BE2C (cell line): ENCODE data around the gene PDK1.
"Not testable (repeated sequence)": the region's sequence is repeated elsewhere in the genome, so short reads cannot be mapped to it uniquely, and the experiment has no call there.

Experiments used
- DNase-seq: peaks from one replicate; pipeline ENCODE4 v3.0.0-alpha.2; 2020
- H3K27me3 ChIP-seq: fragments of 250-450 bp; sonication (Bioruptor Pico); 2 replicates; pipeline ENCODE4 v1.5.1; 2020; ENCODE audit warnings: mild to moderate bottlenecking
- H3K36me3 ChIP-seq: fragments of 250-450 bp; sonication (Bioruptor Pico); 2 replicates; pipeline ENCODE4 v1.5.1; 2020; ENCODE audit warnings: mild to moderate bottlenecking
- H3K4me1 ChIP-seq: fragments of 250-450 bp; sonication (Bioruptor Pico); 2 replicates; pipeline ENCODE4 v1.5.1; 2020
- H3K4me3 ChIP-seq: 2 replicates; pipeline ENCODE4 v1.5.1; 2011; ENCODE audit warnings: low read depth, low read length
- H3K9me3 ChIP-seq: fragments of 250-450 bp; sonication (Bioruptor Pico); 2 replicates; pipeline ENCODE4 v1.5.1; 2020
- TF ChIP-seq, protein P1 (sequence below): IDR thresholded peaks from 2 replicates; pipeline ENCODE4 v1.5.1; 2012; ENCODE audit warnings: mild to moderate bottlenecking, low read depth, low read length

Gene PDK1

DNA sequence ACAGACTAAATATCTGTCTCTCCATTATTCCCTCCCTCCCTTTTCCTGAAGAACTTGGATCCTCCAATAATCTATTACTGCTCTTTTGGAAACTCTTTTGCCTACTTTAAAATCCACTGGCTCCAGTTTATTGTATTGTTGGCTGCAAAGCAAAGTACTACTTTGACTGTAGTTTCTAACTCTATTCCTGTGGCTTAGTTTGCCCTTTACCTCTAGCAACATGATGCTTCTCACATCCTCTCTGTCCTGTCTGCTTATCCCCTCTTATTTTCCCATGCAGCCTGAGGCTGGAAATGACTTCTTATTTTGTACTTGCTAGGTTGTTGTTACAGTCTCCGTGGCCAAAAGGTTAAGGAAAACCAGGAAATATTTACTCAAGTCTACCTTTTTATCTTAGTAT lies 26.8 kb downstream of the PDK1 start:
- Histone ChIP-seq H3K27me3 (no peaks in the 10 kb centered on the region), H3K36me3 (no peaks in the 10 kb centered on the region; the same call in 1 of the 2 replicates), H3K9me3 (no peaks in the 10 kb centered on the region), H3K4me3 (no peak overlapping the region), H3K4me1 (no peaks in the 10 kb centered on the region)
- DNase-seq = no peak
- TF ChIP-seq, protein P1, sequence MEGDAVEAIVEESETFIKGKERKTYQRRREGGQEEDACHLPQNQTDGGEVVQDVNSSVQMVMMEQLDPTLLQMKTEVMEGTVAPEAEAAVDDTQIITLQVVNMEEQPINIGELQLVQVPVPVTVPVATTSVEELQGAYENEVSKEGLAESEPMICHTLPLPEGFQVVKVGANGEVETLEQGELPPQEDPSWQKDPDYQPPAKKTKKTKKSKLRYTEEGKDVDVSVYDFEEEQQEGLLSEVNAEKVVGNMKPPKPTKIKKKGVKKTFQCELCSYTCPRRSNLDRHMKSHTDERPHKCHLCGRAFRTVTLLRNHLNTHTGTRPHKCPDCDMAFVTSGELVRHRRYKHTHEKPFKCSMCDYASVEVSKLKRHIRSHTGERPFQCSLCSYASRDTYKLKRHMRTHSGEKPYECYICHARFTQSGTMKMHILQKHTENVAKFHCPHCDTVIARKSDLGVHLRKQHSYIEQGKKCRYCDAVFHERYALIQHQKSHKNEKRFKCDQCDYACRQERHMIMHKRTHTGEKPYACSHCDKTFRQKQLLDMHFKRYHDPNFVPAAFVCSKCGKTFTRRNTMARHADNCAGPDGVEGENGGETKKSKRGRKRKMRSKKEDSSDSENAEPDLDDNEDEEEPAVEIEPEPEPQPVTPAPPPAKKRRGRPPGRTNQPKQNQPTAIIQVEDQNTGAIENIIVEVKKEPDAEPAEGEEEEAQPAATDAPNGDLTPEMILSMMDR = no peak

DNA sequence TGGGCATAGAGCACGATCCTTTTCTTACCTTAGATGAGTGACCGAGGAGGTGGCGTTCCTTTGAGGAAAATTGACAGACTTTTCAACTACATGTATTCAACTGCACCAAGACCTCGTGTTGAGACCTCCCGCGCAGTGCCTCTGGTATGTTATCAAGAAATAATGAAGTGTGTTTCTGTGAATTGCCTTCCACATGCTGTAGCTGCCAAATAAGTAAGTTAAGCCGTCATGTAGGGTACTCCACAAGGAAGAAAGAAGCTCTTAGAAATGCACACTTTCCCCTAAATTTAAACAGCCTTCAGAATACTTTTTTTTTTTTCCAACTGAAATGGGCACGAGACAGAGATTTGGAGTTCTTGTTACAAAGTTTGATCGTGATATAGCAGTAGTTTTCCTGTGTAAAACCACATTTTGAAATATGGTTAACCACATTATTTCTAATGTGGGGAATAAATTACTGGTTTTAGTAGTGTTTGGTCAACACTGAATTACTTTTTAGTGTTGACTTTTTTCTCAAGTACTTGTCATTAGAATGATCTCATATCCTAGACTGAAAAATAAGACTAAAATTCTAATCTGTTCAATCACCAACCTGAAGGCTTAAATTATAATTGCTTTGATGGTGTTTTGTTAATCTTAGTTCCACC lies 30.5 kb downstream of the PDK1 start:
- no peaks in the 10 kb centered on the region for H3K27me3 ChIP-seq
- TF ChIP-seq, protein P1 = no peak
- no peaks in the 10 kb centered on the region for H3K4me1 ChIP-seq
- H3K36me3 ChIP-seq = no peaks in the 10 kb centered on the region; the same call in 1 of the 2 replicates
- no peak for DNase-seq
- no peaks in the 10 kb centered on the region for H3K9me3 ChIP-seq
- H3K4me3 ChIP-seq = no peak overlapping the region

- not testable (repeated sequence) for H3K4me1 ChIP-seq, H3K27me3 ChIP-seq, DNase-seq, H3K36me3 ChIP-seq, H3K9me3 ChIP-seq, H3K4me3 ChIP-seq
Measured at GRCh38 chr2:172587231-172587630, 31.3 kb downstream of the PDK1 start.

DNA sequence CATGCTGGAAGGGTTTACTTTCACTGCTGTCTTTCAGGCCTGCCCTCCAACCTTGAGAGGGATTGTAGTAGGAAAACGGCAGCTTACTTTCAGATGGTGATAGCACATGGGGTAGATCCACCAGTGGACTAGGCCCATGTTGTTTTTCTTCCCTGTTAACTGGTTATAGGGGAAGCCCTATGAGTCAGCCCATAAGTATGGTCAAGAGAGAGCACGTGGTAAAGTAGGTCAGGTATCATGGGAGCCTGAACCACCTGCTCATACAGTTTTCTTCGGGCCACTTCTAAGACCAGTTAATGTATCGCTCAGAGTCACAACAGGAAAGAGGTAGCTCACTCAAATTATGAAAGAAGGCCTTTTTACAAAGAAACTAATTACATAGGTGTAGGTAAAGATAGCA lies 33.0 kb downstream of the PDK1 start:
- H3K4me3 ChIP-seq = no peak overlapping the region
- H3K4me1 ChIP-seq = no peaks in the 10 kb centered on the region
- H3K9me3 ChIP-seq = no peaks in the 10 kb centered on the region
- TF ChIP-seq, protein P1 = no peak
- H3K27me3 ChIP-seq = no peaks in the 10 kb centered on the region
- no peaks in the 10 kb centered on the region; the same call in 1 of the 2 replicates for H3K36me3 ChIP-seq
- DNase-seq = no peak

DNA sequence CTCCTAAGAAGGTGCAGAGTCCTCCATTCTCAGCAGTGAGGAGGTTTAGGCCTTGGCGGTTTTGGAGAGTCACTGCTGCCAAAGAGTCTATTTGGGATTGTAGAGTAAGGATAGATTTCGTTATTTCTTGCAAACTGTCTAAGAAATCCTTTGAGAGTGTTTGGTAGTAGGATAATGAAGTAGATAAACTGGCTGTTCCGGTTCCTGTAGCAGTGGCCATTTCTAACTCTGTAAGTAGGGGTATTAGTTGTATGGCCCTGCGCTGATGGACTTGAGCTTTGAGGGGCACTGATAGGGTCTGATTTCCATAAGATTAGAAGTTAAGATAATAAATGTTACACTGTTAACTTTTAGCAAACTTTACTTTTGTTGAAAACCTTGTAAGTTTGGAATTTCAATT lies 35.5 kb downstream of the PDK1 start:
- H3K9me3 ChIP-seq, H3K36me3 ChIP-seq, H3K4me3 ChIP-seq, H3K4me1 ChIP-seq, H3K27me3 ChIP-seq, DNase-seq: not testable (repeated sequence)

GRCh38 chr2:172592190-172592589 lies 36.3 kb downstream of the PDK1 start:
- not testable (repeated sequence) for DNase-seq

GRCh38 chr2:172596776-172597175 lies 40.9 kb downstream of the PDK1 start:
- Histone ChIP-seq H3K36me3 (no peaks in the 10 kb centered on the region), H3K9me3 (no peaks in the 10 kb centered on the region), H3K4me1 (no peaks in the 10 kb centered on the region; the same call in 1 of the 2 replicates), H3K4me3 (no peak overlapping the region), H3K27me3 (no peaks in the 10 kb centered on the region)
- TF ChIP-seq, protein P1 = no peak
- DNase-seq = no peak

More at GRCh38 chr2:172592190-172592589, 36.3 kb downstream of the PDK1 start:
- H3K4me1 ChIP-seq, H3K36me3 ChIP-seq, H3K9me3 ChIP-seq, H3K27me3 ChIP-seq, H3K4me3 ChIP-seq: not testable (repeated sequence)
